HS-27A (cell line): ENCODE data around the gene TMEM176A.
"Not testable (repeated sequence)": the region's sequence is repeated elsewhere in the genome, so short reads cannot be mapped to it uniquely, and the experiment has no call there.

ENCODE experiments used
- DNase-seq: peaks from one replicate; pipeline ENCODE4 v3.0.0-alpha.2; 2012; ENCODE audit warnings: low read depth, missing footprints

TMEM176A gene

DNA sequence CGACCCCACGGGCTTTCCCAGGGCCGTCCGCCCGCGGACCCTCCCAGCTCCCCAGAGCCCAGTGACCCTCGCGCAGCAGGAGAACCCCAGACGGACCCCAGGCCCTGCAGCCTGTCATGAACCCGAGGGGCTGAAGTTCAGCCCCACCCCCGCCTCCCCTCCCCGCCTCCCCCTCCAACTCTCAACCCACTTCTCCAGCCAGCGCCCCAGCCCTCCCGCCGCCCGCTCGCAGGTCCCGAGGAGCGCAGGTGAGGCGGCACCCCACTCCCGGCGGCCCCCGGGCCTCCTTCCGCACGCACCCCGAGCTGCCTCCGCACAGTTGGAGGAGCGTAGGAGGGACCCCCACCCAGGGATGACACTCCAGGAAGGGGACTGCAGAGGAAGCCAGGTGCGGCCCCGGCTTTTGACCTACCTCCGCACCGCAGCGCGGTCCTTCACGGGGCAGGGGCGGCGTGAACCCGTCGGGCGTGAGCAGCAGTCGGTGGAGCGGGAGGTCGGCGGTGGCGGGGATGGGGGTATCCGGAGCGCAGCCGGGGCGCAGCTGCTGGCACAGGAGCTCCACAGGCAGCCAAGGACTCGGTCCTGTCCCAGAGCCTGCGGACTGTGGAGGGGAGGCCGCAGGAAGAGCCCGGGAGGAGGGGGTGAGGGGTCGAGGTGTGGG lies at the start of gene TMEM176A:
TMEM176A (plus strand) TSS at position 189 of the 661 bp plus-strand sequence. CDS start 782 bp downstream, outside the sequence.
- DNase-seq: no peak

- DNase-seq: no peak
Measured at GRCh38 chr7:150751702-150752101, 48.9 kb upstream of the TMEM176A start.

- no peak for DNase-seq
Measured at GRCh38 chr7:150753239-150753638, 47.3 kb upstream of the TMEM176A start.

DNA sequence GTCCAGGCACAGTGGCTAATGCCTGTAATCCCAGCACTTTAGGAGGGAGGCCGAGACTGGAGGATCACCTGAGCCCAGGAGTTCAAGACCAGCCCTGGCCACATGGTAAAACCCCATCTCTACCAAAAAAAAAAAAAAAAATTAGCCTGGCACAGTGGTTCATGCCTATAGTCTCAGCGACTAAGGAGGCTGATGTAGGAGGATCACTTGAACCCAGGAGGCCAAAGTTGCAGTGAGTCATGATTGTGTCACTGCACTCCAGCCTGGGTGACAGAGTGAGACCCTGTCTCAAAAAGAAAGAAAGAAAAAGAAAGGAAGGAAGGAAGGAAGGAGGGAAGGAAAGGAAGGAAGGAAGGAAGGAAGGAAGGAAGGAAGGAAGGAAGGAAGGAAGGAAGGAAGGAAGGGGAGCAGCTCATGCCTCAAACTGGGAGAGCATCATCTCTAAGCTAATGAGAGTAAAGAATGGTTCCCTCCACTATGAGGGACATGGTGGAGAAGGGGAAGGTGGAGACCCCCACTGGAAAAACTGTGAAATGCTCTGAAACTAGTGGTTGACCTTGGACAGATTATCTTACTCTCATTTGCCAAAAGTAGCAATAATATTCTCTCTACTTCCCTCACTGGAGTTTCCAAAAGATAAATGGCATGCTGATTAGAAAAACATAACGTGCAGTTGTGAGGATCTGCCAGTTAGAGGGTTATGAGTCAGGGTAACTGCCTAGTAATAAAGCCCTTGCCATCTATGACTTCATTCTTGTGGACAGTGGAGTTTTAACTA lies 46.6 kb upstream of the TMEM176A start:
- DNase-seq: no peak

DNA sequence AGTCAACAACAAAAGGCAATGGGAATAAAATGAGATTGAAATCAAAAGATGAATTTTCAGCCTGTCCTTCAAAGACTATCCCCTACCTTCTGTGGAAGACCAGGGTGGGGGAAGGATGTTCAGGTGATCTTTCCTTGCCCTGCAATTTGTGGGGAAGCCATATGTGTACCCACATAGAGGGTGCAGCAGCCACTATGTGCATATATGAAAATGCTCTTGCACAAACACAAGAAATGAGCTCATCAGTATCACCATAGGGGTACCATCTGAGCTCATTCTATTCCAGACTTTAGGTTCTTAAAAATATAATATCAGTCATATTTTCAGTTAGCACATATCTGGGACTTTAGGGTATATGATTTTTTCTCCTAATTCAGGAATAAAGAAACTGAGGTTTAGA lies 45.6 kb upstream of the TMEM176A start:
- DNase-seq: no peak

DNA sequence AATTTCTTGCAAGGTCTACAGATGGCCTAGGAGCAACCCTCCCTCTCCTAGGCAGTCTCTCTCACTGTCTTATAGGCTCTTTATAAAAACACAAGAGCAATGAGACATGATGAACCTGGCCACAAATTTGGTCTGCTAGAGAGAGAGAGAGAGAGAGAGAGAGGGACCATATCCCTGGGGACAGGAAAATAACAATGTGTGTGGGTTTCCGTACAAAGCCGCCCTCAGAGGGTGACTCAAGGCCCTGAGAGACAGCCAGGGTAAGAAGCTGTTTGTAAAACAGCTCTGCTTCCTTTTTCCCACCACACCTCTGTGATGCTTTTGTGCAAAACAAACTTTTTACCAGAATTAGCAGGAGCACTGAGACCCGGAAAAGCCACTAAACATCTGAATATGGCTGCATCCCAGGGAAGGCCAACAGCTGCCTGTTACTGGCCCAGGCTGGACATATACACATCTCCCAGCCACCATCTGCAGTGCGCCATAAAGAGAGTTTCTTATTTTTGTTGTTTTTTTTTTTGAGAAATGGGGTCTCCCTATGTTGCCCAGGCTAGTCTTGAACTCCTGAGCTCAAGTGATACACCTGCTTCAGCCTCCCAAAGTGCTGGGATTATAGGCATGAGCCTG lies 45.0 kb upstream of the TMEM176A start:
- DNase-seq: no peak

- DNase-seq: no peak
Measured at GRCh38 chr7:150756166-150756565, 44.4 kb upstream of the TMEM176A start.

- no peak for DNase-seq
Measured at GRCh38 chr7:150756858-150757257, 43.7 kb upstream of the TMEM176A start.

GRCh38 chr7:150759479-150759878 lies 41.1 kb upstream of the TMEM176A start:
- DNase-seq: no peak

- no peak for DNase-seq
Measured at GRCh38 chr7:150766334-150766709, 34.2 kb upstream of the TMEM176A start.

- DNase-seq: no peak
Measured at GRCh38 chr7:150769768-150770167, 30.8 kb upstream of the TMEM176A start.

- not testable (repeated sequence) for DNase-seq
Measured at GRCh38 chr7:150774131-150774530, 26.4 kb upstream of the TMEM176A start.

- no peak for DNase-seq
Measured at GRCh38 chr7:150778014-150778737, 22.4 kb upstream of the TMEM176A start.

DNA sequence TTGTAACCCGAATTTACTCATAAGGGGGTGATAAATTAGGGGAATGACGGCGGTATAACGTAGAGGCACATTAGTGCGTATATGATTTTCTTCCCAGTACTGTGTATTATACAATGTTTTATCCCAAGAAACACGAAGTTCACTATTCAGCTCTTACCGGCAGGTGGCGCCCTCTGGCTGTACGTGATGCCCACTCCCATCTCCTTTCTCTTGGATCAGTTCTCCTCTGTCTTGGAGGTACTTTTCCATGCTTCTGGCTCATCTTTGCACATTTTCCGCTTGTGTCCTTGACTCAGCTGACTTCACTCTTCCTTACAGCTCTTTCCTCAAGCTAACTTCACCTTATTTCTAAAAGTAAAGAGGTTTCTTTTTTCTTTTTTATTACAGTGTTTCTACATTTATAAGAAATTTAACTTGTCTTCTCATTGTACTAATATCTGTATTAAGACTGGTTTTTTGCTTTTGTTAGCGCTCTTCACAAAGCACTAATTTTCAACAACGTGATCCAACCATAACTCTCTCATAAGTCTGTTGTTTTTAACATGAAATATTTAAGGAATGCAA lies 21.7 kb upstream of the TMEM176A start:
- DNase-seq: peak; percentile 7

DNA sequence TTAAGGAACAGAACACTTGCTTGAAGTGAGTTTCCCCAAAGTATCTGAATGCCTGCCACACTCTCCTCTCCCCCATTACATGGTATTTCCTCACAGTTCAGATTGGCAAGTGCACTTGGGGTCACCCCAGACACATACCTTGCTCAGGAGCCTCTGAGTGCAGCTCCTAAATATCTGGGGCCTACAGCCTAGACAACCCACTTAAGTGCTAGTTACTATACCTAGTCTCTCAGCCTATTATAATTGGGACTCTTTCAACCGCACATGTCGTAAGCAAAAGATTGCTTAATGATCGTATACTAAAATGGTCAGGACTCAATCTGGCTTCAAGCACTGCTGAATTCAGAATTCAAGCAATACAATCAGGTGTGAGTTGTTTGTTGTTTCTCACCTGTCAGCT lies 20.3 kb upstream of the TMEM176A start:
- no peak for DNase-seq

- DNase-seq: no peak
Measured at GRCh38 chr7:150781103-150781502, 19.5 kb upstream of the TMEM176A start.

DNA sequence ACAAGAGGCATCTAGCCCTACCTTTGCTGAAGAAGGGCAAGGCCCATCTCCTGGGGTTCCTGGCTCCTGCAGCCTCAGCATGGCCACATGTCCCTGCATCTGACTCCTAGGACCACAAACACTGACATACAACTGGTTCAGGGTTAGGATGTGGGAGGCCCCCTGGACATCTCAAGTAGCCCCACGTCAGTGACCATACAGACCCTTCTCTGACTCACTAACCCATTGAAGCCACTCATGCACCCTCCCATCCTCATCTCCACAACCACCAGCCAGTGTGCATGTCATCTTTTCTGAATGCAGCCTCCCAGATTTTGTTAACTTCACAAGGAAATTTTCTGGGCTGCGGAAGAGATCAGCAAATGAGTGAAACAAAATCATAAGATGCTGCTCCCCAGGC lies 18.6 kb upstream of the TMEM176A start:
- no peak for DNase-seq

DNA sequence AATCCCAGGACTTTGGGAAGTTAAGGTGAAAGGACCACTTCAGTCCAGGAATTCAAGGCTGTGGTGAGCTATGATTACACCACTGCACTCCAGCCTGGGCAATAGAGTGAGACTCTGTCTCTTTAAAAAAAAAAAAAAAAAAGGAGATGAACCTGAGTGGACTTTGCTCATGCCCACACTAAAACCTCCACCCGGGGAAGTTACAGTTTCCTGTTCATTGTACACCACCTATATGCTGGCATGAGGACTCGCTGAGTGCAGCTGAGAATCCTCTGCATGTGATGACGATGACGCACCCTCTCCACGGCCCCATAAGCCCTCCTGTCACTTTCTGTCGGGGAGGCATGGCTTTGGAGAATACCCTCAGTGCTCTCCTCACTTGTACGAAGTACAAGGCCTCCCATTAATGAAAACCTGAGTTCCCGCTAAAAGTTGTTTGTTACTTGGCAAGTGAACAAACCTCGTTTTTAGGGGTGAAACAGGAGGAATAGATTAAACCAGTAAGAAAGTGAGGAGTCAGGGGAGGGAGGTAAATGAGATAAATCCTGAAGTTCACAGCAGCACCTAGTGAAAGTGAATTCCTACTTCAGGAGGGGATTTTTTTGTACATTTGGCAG lies 16.3 kb upstream of the TMEM176A start:
- DNase-seq: no peak

DNA sequence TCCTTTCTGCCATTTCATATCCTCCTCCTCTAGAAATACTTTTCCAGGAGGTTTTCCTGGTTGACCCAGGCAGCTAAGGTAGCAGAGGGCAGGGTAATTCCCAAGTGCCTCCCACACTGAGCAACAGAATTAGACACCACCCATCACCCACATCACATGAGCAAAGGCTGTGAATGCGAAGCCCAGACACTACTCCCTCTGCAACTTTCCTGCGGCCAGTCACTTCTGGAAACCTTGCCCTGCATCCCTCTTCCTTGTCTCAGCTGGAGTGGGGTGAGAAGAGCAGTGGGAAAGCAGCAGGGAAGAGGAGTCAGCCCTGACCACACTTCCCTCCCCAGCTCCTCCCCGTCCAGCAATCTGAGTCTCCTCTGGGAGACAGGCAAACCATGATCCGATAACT lies 15.6 kb upstream of the TMEM176A start:
- DNase-seq: no peak

- DNase-seq: no peak
Measured at GRCh38 chr7:150787321-150788281, 13.0 kb upstream of the TMEM176A start.
